Memory B cell (primary cell): Measurements from ENCODE around the gene NSUN2.

Source experiments
- ATAC-seq: fragments of 150-1000 bp; cut with Tn5 transposase; 2 replicates; pipeline ENCODE4 v1.10.0; 2021; ENCODE audit warnings: low read depth, mild to moderate bottlenecking, moderate library complexity
- DNase-seq, 2 donors: peaks; one replicate each; pipeline ENCODE4 v3.0.0; 2022; ENCODE audit warnings: low spot score in 2 of 2
- H3K27ac Mint-ChIP-seq: one replicate; pipeline ENCODE4 v1.8.0; 2022; ENCODE audit warnings: mild to moderate bottlenecking, moderate library complexity, mixed read lengths
- H3K27me3 Mint-ChIP-seq: one replicate; pipeline ENCODE4 v1.8.0; 2022; ENCODE audit warnings: mixed read lengths
- H3K36me3 Mint-ChIP-seq: one replicate; pipeline ENCODE4 v1.8.0; 2022; ENCODE audit warnings: mild to moderate bottlenecking, mixed read lengths
- H3K4me1 Mint-ChIP-seq: one replicate; pipeline ENCODE4 v1.8.0; 2022; ENCODE audit warnings: mixed read lengths
- H3K4me3 Mint-ChIP-seq: one replicate; pipeline ENCODE4 v1.8.0; 2022; ENCODE audit warnings: mild to moderate bottlenecking, moderate library complexity, mixed read lengths
- H3K9me3 Mint-ChIP-seq: one replicate; pipeline ENCODE4 v1.8.0; 2022; ENCODE audit warnings: mixed read lengths

The NSUN2 gene

DNA sequence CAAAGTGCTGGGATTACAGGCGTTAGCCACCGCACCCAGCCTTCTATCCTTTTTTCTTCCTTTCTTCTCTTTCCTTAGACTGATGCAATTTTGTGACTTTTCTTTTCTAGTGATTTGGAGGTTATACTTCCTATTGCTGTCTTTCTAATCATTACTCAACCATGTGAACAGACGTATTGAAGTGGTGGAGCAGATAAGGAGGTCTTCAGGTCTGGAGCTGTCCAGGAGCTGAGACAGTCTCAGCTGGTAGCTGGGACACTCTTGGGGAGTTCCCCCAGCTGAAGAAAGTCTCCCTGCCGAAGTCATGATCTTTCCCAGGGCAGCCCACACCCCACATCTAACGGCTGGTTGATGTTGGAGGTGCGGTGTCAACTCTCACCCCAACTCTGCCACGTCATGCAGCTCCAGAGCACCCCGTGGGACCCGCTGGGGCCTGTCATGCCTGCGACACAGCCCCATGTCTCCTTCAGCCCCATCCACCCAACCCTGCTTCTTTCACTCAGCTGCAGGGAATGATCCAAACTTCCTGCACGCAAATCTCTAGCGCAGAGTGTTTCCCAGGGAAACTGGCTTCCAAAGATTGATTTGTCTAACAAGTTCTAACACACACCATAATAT lies 41.1 kb downstream of the NSUN2 start:
- Mint-ChIP-seq H3K4me3 (no peak overlapping the region), H3K4me1 (peaks cover 3% of the 10 kb centered on the region), H3K36me3 (peaks cover 11% of the 10 kb centered on the region), H3K9me3 (peaks cover 2% of the 10 kb centered on the region), H3K27ac (no peak overlapping the region), H3K27me3 (no peaks in the 10 kb centered on the region)
- no peak for DNase-seq
- no peak for ATAC-seq

DNA sequence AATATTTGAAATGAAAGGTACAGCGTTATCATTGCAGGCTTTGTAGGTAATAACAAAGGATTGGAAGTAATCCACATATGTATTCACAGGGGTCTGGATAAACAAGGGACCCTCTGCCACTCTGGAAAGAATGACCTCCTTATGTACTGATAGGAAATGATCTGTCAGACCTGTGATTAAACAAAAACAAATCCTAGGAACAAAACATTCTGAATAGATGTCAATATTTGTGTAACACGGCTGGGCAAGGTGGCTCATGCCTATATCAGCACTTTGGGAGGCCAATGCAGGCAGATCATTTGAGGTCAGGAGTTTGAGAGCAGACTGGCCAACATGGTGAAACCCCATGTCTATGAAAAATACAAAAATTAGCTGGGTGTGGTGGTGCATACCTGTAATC lies 42.3 kb downstream of the NSUN2 start:
- Mint-ChIP-seq H3K4me1 (peaks cover 3% of the 10 kb centered on the region), H3K27ac (no peak overlapping the region), H3K27me3 (no peaks in the 10 kb centered on the region), H3K9me3 (peaks cover 2% of the 10 kb centered on the region), H3K4me3 (no peak overlapping the region), H3K36me3 (peaks cover 2% of the 10 kb centered on the region)
- no peak for DNase-seq
- ATAC-seq: no peak

DNA sequence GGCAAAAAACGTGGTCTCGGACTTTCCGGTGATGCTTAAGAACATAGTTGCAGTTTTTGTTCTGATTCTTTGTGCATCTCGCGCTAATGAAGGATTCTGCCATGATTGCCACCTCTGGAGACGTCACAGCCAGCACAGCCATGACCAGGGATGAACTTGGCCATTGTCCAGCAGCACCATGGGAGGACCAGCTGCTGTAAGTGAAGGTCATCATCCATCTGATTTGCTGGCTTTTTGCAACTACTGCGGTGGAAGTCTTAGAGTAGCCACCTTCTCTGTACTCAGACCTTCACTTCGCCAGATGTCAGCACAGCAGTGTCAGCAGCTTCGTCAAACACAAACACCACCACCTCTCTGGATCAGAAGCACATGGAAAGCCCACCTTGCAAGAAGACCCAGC lies 45.7 kb downstream of the NSUN2 start:
- peaks cover 11% of the 10 kb centered on the region for H3K27me3 Mint-ChIP-seq
- no peak overlapping the region for H3K4me3 Mint-ChIP-seq
- peaks cover 2% of the 10 kb centered on the region for H3K9me3 Mint-ChIP-seq
- DNase-seq: no peak
- peaks cover 1% of the 10 kb centered on the region for H3K36me3 Mint-ChIP-seq
- no peak for ATAC-seq
- H3K27ac Mint-ChIP-seq: no peak overlapping the region
- H3K4me1 Mint-ChIP-seq: peaks cover 6% of the 10 kb centered on the region

DNA sequence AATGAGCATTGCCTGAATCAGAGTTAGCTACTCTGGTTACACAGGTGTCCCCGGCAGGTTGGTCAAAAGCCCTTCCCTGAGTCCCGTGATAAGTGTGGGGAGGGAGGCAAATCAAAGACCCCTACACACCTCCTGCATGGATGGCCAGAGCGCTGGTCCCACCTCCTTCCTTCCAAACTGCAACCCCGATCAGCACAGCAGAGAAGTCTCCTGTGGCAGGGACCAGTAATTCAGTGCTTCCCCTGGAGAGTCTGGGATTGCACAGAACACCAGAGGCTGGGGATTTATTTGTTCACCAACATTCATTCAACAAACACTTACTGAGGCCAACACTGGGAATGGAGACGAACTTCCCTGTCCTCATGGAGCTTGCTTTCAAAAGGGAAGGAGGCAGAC lies 46.2 kb downstream of the NSUN2 start:
- Mint-ChIP-seq H3K36me3 (peaks cover 1% of the 10 kb centered on the region), H3K27me3 (peaks cover 11% of the 10 kb centered on the region), H3K27ac (no peak overlapping the region), H3K9me3 (peaks cover 2% of the 10 kb centered on the region), H3K4me1 (peaks cover 6% of the 10 kb centered on the region), H3K4me3 (no peak overlapping the region)
- DNase-seq: no peak
- ATAC-seq: no peak

DNA sequence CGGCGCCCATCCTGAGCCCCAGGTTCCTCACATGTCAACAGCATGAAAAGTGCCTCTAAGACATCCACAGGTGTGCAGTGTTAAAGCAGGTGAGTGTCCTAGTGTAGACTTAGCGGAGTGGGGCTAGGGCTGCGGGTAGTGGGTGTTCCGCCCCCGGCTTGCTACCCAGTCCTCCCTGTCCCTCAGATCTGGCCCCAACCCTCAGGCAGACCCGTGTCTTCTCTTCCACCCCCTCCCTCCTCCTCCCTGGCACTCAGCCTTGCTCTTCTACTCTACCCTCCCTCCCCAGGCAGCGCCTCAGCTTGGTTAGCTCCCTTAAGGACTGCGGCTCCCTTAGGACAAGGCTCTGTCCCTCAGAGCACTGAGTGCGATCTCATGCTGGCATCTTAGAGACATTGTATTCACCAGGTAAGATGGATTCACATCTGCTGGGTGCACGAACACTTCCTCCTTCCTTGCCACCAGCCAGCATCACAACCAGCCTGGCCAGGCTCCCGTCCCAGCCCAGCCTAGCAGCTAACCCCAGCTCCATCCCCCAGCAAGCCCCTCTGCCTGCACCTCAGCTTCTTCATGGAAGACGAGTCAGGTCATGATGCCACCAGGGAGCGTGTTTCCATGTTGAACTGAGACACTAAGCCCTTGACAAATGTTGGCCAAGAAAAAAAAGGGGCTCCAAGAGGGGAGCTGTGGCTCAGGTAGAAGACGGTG lies 46.8 kb downstream of the NSUN2 start:
- no peak for ATAC-seq
- Mint-ChIP-seq H3K4me1 (peaks cover 4% of the 10 kb centered on the region), H3K4me3 (no peak overlapping the region), H3K36me3 (no peaks in the 10 kb centered on the region), H3K27ac (no peak overlapping the region), H3K9me3 (no peaks in the 10 kb centered on the region), H3K27me3 (peaks cover 11% of the 10 kb centered on the region)
- no peak for DNase-seq

DNA sequence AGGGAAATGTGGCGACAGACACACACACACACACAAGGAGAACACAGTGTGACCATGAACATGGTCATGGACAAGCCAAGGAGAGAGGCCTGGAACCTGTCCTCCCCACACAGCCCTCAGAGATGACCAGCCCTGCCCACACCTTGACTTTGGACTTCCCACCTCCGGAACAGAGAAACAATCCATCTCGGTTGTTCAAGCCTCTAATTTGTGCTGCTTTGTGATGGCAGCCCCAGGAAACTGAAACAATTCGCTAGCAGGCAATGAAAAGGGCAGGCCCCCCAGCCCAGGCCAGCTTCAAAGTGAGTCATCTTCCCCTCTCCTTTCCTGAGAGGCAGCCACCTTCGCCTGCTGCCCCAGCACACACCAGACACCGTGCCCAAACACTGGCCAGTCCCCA lies 47.7 kb downstream of the NSUN2 start:
- H3K9me3 Mint-ChIP-seq: no peaks in the 10 kb centered on the region
- H3K4me3 Mint-ChIP-seq: no peak overlapping the region
- H3K4me1 Mint-ChIP-seq: peaks cover 4% of the 10 kb centered on the region
- ATAC-seq (no peak), DNase-seq (no peak)
- no peak overlapping the region for H3K27ac Mint-ChIP-seq
- H3K27me3 Mint-ChIP-seq: peaks cover 15% of the 10 kb centered on the region
- H3K36me3 Mint-ChIP-seq: no peaks in the 10 kb centered on the region

DNA sequence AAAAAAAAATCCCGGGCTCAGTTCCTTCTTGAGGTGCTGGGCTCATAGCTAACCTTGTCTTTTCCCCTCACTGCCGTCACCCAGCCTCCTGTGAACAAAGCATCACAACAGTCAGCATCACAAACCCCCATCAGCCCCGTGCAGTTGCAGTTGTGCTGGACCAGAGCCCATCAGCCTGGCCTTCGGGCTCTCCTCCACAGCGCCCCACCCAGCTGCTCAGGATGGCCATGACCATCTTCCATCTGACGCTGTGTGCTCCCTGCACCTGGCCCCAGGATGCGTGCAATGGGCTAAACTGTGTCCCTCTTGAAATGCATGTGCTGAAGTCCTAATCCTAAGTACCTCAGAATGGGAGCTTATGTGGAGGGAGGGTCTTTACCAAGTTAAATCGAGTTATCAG lies 48.1 kb downstream of the NSUN2 start:
- H3K9me3 Mint-ChIP-seq: no peaks in the 10 kb centered on the region
- H3K4me1 Mint-ChIP-seq: peaks cover 4% of the 10 kb centered on the region
- DNase-seq: no peak
- H3K27ac Mint-ChIP-seq: no peak overlapping the region
- H3K27me3 Mint-ChIP-seq: peaks cover 15% of the 10 kb centered on the region
- no peak for ATAC-seq
- peak overlapping the region; percentile 24 for H3K4me3 Mint-ChIP-seq
- H3K36me3 Mint-ChIP-seq: no peaks in the 10 kb centered on the region

DNA sequence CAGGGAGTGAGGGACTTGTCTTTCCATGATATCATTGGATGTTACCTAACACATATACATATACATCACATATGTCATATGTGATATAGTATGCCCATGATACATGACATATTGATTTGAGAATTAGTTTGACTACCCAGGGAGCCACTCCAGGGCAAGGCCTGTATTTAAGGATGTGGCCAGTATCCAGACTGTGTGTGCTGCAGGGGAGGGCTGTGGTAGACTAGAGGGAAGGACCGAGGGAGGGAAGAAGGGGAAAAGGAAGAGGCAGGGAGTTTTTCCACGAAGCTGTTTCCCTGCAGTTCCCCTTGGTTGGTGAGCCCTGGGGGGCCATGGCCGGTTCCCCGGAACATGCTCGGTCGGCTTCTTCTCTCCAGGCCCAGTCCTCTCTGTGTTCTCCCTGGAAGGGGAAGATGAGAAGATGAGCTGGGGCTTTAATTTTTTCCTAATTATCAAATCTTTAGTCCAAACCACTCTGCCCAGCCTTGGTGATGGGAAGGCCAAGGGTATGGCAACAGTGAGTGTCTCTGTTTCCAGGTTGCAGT lies 48.7 kb downstream of the NSUN2 start:
- Mint-ChIP-seq H3K27me3 (peaks cover 15% of the 10 kb centered on the region), H3K4me3 (peak overlapping the region; percentile 74), H3K27ac (no peak overlapping the region)

DNA sequence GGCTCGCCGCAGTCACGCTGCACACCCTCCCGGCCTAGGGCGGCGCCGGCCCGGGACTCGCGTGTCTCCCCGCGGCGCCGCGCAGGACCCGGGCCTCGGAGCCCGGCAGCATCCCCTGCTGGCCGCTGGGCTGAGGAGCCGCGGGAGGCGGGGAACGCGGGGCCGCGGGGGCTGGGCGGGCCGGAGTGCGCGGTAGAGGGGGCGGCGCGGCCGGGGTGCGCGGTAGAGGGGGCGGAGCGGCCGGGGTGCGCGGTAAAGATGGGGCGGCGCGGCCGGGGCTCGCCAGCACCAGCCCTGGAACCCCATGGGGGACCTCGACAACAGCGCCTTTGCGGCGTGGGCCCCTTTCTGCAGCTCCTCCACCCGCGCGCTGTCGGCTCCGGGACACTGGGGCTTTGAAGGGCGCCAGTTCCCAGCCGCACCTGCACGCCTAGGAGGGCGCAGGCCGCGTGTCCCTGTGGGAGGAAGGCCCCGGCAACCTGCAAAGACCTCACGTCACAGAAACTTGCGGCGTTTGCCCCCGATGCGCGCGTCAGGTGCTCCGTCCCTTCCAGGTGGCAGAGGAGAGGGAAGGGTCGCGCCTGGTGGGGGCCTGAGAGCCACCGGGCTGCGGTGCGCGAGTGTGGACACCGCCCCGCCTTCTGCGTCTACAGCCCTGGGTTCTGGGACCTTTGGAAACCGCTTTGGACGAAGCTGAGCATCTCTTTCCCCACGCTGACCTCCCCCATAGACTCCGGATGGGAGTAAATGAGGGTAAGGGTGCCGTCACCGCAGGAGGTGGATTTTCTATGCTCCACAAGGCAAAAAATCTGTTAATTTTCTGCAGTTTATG lies 49.6 kb downstream of the NSUN2 start:
- H3K27me3 Mint-ChIP-seq: peaks cover 18% of the 10 kb centered on the region
- no peaks in the 10 kb centered on the region for H3K36me3 Mint-ChIP-seq
- no peak overlapping the region for H3K27ac Mint-ChIP-seq
- H3K9me3 Mint-ChIP-seq: no peaks in the 10 kb centered on the region
- ATAC-seq (peak; percentile 89), DNase-seq (peak; percentile 24 to 30)
- H3K4me1 Mint-ChIP-seq: peaks cover 4% of the 10 kb centered on the region
- H3K4me3 Mint-ChIP-seq: no peak overlapping the region

More for the DNA sequence above, 48.7 kb downstream of the NSUN2 start:
- ATAC-seq: no peak
- Mint-ChIP-seq H3K9me3 (no peaks in the 10 kb centered on the region), H3K4me1 (peaks cover 4% of the 10 kb centered on the region), H3K36me3 (no peaks in the 10 kb centered on the region)
- DNase-seq: no peak

DNA sequence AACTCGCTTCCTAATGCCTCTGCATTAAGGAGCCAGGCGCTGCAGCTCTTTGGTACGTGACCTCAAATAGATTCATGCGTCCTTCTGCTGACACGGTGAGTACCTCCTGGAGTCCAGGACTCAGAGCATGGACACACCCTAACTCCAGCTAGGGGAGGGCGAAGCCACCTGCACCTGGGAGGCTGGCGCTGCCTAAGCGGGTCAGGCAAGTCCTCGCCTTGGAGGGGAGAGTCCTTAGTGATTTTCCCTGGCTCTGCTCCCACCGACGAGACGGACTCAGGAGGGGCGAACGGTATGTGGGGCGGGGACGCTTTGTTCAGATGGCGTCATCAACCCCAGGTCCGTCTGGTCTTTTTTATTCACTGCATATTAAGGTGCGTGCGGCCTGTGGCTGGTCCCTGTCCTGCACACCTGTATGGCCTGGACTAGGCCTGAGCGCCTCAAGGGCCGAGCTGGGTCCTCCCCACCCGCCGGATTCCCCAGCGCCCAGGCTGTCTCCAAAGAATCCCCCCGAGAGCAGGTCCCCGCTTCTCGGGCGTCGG lies 50.3 kb downstream of the NSUN2 start:
- Mint-ChIP-seq H3K9me3 (no peaks in the 10 kb centered on the region), H3K27ac (no peak overlapping the region), H3K4me3 (peak overlapping the region; percentile 29), H3K4me1 (peaks cover 4% of the 10 kb centered on the region), H3K36me3 (no peaks in the 10 kb centered on the region), H3K27me3 (peaks cover 18% of the 10 kb centered on the region)
- no peak for ATAC-seq
- DNase-seq: peak in 1 of 2 donors; percentile 22

DNA sequence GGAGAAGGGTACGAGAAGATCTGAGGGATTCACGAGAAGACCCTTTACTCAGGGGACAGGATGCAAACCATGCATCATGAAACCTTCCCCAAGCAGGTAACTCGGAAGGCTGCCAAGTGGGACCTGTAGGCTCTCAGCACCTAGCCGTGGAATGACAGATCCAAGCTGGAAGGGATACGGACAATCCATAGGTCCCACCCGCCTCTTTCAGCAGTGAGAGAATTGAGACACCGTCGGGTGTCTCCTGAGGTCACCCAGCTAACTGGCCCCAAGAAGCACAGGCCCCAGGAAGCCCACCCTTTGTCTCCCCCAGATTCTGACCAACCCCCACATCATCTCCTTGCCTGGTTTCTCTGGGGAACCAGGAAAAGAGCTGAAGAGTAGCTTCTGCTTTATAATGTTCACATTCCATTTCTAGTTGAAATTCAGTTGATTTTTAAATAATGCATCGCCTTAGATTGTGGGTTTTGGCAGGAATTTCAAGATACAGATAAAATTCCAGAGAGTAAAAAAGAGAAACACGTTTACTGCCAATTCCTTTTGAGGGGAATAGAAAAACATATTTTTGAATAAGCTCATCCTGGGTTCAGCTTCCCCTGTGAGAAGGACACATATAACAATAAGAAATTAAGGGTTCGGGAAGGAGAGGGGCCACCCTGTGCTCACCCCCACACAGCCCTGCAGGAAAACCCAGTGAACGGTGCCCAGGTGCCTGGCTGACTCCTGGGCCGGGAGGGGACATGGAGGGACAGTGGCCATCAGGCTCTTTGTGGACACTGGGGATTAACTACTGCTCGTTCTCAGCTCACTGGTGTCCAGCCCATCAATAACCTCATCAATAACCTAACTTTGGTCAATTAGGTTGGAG lies 51.1 kb downstream of the NSUN2 start:
- Mint-ChIP-seq H3K4me1 (peaks cover 4% of the 10 kb centered on the region), H3K9me3 (no peaks in the 10 kb centered on the region), H3K27me3 (peaks cover 18% of the 10 kb centered on the region), H3K4me3 (no peak overlapping the region), H3K36me3 (no peaks in the 10 kb centered on the region), H3K27ac (no peak overlapping the region)
- DNase-seq (peak in 1 of 2 donors; percentile 4), ATAC-seq (no peak)

DNA sequence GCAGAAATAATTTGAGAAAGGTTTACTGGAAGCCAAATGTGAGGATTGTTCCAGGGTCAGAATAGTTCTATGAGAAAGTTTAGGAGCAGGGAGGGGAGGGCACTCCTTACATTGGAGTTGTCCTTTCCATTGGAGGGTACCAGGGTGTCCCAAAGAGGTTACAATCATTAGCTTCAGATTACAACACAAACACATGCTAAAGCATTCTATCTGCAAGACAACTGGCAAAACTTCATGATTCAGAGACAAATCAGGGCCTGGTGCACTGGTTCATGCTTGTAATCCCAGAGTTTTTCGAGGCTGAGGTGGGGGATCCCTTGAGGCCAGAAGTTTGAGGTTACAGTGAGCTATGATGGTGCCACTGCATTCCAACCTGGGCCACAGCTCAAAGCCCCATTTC lies 51.8 kb downstream of the NSUN2 start:
- no peak overlapping the region for H3K4me3 Mint-ChIP-seq
- H3K4me1 Mint-ChIP-seq: peaks cover 4% of the 10 kb centered on the region
- ATAC-seq: no peak
- no peak overlapping the region for H3K27ac Mint-ChIP-seq
- H3K36me3 Mint-ChIP-seq: no peaks in the 10 kb centered on the region
- no peaks in the 10 kb centered on the region for H3K9me3 Mint-ChIP-seq
- peaks cover 18% of the 10 kb centered on the region for H3K27me3 Mint-ChIP-seq
- DNase-seq: no peak

DNA sequence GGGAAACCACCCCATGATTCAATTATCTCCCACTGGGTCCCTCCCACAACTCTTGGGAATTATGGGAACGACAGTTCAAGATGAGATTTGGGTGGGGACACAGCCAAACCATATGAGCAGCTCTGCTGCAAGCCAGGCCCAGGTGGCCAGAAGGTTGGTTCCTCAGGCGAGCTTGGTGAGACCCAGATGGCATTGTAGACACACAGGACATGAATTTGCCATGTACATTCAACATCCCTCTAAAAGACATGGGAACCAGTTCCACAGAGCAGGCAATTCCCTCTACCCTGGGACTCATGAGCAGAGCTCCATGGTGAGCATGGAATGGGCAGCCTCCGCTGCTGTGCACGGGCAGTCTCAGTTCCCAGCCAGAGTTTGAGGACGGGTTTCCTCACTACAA lies 53.3 kb downstream of the NSUN2 start:
- Mint-ChIP-seq H3K27me3 (peaks cover 10% of the 10 kb centered on the region), H3K4me3 (no peak overlapping the region), H3K4me1 (peaks cover 4% of the 10 kb centered on the region), H3K27ac (no peak overlapping the region), H3K9me3 (no peaks in the 10 kb centered on the region), H3K36me3 (no peaks in the 10 kb centered on the region)
- ATAC-seq: no peak
- peak in 1 of 2 donors; percentile 6 for DNase-seq
